SW480 (cell line): ENCODE results near the gene ITGB1.
"Not testable (repeated sequence)": the region's sequence is repeated elsewhere in the genome, so short reads cannot be mapped to it uniquely, and the experiment has no call there.

ENCODE experiments used
- DNase-seq: peaks from one replicate; pipeline ENCODE4 v3.0.0-alpha.2; 2016; ENCODE audit warnings: low spot score

Gene ITGB1

DNA sequence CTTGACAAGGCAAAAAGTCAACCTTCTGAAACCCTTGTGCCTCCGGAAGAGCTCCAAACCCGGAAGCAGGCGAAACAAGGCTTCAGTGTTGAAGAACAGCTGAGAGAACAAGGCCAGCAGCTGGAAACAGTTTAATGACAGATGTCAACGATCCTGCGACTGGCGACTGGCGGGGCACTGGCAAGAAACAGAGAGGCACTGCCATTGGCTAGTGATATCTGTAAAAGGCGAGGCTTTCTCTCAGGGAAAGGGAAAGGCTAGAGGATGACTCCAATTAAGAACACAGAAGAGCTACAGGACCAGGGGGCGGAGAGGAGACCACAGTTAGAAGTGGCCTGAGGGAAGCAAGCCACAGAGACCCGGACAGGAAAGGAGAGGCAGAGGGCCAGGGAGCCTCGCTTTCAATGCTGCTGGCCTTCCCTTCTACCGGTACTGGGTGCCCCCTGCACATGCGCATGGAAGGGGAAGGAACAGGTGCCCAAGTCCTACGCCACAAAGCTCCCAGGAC, 19.4 kb downstream of the ITGB1 start:
- DNase-seq: no peak

DNA sequence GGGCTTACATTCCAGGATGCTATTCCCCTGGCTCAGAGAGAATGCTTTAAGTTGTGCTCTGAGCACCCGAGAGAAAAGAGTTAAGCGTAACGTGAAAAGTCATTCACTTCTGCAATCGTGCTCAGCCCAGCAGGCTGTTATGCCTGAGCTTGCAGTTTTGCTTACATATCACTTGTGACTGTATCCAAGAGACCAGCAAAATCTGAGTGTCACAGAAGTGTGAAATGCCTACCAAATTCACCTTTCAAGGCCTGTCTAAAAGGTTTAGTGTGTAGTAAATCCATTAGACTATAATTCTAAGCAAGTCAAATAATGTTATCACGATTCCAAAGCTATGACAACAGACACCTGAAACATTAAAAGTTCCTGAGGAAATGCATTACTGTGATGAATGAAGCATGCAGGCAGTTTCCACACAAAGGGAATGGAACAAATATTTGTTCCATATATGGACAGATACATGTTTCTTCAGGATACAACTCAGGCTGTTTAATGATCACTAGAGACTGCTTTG, 20.1 kb downstream of the ITGB1 start:
- DNase-seq: no peak

DNA sequence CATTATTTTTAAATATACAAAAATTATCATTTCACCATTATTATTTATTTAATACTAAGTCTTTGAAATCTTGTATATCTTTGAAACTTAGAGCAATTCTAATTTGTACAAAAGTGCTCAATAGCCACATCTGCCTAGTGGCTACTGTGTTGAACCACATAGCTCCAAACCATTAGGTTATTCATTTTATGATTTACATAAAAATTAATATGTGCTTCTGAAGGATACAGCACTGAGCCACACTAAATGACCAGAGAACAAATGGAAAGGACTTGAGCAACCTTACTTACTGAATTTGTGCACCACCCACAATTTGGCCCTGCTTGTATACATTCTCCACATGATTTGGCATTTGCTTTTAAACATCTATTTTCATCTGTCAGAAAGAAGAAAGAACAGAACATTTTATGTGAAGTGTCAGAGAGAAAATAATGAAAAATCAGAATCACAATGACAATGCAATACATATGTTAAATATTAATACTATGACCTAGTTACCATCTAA, 25.8 kb downstream of the ITGB1 start:
- DNase-seq: no peak

DNA sequence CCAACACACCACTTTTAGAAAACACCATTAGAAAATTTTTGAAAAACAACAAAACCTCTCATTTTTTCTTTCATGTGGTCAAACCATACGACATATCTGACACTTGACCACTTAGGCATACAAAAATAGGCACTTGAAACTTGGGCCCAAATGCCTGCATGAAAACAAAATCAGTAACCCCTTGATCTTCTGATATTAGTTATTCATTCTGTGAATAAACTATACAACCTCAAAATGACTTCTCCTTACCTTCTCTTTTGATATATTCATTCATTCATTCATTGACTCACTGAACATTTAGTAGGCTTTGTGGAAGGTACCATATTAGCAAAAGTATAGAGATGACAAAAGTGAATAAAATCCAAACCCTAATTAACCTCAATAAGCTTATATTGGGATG, 26.4 kb downstream of the ITGB1 start:
- DNase-seq: no peak

DNA sequence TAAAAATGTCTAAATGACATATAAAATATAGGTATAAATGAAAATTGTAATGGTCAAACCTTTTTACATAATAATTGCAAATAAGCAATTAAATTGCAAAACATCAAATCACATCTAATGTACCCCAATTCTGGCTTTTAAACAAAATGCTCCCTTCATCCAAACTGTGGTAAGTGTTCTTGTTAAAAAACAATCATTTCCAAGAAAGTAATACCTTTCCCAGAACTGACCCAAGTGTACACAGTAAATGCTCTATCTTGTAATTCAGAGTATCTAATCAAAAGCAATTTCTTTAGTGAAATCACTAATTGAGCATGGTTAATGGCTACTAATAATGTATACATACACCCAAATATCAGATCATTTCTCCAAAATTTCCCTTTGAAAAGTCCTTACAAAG, 28.0 kb downstream of the ITGB1 start:
- no peak for DNase-seq

DNA sequence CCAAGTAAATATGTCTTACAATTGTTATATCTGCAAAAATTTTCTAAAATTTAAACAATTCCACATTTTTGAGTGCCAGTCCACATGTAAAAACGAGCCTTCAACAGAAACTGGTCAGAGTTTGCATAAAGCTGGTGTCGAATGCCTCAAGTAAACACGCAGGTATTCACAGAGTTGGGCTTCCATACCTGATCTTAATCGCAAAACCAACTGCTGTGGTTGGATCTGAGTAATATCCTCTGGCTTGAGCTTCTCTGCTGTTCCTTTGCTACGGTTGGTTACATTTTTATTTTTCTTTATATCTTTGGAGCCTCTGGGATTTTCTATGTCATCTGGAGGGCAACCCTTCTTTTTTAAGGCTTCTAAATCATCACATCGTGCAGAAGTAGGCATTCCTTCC, 28.4 kb downstream of the ITGB1 start:
- DNase-seq: no peak

DNA sequence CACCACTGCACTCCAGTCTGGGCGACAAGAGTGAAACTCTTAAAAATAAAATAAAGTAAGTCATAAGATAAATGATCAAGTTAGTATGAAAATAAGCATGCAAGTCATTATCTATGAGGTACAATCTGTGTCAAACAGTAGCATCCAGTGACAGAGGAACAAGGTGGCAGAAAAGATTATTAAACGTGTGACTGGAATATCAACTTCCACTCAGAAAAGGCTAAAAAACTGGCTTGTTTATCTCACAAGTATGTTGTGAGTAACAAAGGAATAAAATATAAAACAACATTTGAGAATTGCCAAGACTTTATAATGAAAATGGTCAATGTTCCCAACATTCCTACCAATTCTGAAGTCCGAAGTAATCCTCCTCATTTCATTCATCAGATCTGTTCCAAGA, 30.3 kb downstream of the ITGB1 start:
- no peak for DNase-seq

DNA sequence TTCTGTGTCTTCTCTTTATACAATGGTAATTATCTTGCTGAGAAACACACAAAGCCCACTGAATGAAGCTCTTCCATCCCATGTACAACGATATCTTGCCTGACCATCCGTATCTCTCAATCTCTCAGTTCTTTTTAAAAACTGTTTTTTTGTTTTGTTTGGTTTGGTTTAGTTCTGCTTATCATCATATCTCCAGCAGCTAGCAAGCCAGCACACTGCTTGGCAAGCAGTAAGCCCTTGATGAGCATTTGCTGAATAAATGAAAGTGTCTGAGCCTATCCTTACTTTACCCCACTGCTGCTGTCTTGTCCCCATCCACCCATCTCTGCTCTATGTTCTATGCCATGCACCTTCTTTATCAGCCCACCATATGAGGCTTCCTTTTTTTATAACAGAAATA, 34.2 kb downstream of the ITGB1 start:
- DNase-seq: no peak

DNA sequence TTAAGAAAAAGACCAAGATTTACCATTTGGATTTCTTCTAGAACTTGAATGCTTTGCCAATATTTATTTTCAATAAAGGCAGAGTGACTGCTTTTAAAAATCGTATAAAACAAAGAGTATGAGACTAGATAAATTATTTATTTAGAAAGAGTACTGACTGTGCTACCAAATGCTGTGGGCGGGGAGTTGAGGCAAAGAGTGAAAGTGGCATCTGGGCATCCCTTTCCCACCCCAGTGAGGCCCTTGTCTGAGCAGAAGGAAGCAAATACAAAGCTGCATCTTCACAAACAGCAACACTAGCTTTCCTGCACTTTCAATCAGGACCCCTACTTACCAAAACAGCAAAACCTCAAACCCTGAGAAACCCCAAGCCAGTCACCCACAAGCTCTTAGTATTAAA, 34.9 kb downstream of the ITGB1 start:
- DNase-seq: no peak

DNA sequence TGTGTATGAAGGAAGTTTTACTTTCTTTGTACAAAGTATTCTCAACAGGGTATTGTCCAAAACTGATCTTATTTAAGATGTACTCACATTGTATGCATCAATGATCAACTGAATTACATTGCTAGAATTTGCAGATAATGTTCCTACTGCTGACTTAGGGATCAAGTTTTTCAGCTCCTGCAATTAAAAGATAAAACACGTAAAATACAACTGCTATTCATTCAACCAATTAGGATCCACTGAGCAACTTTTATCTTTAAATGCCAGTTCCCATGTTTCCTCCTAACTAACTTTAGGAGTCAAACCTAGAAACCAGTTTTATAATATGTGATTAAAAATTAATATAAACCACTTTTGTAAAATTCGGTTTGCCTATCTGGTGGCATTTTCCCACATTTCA, 35.9 kb downstream of the ITGB1 start:
- no peak for DNase-seq

DNA sequence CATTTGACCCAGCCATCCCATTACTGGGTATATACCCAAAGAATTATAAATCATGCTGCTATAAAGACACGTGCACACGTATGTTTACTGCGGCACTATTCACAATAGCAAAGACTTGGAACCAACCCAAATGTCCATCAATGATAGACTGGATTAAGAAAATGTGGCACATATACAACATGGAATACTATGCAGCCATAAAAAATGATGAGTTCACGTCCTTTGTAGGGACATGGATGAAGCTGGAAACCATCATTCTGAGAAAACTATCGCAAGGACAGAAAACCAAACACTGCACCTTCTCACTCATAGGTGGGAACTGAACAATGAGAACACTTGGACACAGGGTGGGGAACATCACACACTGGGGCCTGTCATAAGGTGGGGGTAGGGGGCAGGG, 40.2 kb downstream of the ITGB1 start:
- not testable (repeated sequence) for DNase-seq

DNA sequence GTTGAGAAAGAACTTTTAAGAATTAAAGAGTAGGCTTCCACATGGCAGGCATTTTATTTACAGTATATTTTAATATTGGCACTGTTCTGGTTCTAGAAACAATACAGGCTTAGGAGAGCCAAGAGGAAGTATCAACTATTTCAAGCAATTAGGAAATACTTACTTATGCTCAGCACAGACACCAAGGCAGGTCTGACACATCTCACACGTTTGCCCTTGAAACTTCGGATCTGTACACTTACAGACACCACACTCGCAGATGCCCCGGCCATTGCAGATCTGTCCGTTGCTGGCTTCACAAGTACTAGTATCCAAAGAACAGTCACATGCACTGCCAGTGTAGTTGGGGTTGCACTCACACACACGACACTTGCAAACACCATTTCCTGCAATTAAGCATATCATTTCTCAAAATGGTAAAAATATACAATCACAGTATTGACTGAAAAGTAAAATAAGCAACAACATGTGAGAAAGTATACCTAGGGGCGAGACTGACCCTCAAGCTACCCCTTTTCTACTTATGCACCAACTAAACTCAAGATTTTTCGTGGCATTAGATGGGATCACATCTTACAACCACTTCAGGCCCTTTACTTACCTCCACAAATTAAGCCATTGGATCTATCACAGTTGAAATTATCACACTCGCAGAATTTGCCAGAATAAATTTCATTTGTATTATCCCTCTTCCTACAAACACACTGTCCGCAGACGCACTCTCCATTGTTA, 46.6 kb downstream of the ITGB1 start:
- no peak for DNase-seq

DNA sequence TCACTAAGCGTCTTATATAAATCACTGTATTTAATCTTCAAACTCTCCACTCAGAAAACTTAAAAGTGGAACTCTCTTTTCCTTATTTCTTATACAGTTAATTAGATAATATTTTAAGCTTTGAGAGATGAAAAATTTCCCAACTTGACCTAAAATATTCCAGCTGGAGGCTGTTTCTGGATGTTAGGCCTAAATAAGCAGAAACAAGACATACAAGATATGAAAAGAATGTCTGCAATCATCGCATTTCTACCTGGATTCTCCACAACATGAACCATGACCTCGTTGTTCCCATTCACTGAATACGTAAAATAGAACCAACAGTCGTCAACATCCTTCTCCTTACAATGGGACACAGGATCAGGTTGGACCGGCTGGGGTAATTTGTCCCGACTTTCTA, 48.1 kb downstream of the ITGB1 start:
- DNase-seq: not testable (repeated sequence)

DNA sequence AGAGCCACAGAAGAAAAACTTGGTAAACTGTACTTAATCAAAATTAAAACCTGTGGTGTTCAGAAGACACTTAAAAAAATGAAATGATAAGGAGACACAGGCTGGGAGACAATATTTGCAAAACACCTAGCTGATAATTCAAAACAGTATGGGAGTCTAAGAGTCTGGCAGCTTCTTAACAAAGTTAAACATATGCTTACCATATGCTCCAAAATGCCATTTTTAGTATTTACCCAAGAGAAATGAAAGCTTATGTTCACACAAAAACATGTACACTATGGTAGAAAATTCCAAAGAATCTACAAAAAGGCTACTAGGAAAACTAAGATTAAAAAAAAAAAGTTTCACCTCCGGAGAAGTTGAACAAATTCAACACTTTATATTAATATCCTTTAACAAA, 48.6 kb downstream of the ITGB1 start:
- DNase-seq: no peak

DNA sequence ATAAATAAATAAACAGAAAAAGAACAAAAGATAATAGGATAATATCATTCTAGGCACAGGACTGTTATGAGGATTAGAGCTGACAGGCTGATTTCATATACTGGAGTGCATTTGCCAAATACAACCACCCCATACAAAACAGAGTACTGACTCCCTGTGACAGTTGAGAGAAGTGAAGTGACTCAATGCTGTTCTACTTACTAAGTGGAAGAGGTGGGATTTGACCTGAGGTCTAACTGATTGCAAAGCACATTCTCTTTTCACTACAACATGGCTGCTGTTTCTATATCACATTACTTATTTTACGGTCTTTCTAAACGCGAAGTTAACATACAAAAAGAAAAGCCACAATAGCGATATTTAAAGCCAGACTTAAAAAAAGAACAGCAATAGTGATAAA, 51.4 kb downstream of the ITGB1 start:
- DNase-seq: no peak

DNA sequence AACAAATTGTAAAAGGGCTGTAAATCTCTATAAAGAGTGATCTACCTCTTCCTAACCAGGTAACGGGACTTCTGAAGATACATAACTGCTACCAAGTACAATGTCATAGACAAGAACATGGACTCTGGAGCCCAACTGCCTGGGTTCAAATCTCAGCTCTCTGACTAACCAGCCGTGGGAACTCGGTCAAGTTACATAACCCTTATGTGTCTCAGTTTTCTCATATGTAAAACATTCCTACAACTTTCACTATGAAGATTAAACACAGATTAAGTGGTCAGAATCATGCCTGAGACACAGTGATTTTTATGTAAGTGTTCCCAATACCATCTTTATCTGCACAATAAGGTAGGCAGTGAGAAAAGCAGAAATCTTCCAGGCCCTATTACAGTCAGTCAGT, 52.6 kb downstream of the ITGB1 start:
- no peak for DNase-seq

DNA sequence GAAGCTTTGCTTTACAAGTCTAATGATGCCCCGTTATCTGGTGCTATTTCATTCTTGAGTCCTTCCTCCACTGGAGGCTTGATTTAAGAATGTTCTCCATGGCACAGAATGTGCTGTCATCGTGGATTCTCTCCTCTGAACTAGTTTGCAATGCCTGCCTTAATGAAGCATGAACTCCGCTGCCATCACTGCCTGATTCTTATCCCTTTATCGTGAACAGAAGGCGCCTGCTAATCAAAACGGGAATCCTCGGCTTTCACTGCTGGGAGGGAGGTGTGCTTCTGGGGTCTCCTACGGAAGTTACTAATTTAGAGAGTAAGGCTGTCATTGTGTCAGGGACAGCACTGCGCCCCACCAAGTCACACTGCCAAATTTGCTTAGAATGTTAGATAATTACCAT, 56.2 kb downstream of the ITGB1 start:
- DNase-seq: no peak

DNA sequence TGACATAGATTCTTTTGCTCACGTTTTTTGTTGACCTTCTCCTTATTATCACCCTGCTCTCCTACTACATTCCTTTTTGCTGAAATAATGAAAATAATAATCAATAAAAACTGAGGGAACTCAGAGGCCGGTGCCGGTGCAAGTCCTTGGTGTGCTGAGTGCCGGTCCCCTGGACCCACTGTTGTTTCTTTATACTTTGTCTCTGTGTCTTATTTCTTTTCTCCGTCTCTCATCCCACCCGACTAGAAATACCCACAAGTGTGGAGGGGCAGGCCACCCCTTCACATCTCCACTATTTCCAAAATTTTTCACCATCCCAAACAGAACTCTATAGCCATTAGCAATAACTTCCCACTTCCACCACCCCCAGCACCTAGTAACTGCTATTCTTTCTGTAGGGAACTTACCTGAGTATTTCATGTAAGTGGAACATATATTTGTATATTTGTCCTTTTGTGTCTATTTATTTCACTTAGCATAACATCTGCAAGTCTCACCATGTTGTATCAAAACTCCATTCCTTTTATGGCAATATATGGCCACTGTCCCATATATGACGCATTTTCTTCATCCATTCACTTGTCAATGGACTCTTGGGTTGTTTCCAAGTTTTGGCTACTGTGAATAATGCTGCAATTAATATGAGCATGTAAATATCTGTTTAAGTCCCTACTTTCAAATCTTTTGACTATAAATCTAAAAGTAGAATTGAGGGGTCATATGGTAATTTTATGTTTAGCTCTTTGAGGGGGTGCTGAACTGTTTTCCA, 62.6 kb downstream of the ITGB1 start:
- not testable (repeated sequence) for DNase-seq

DNA sequence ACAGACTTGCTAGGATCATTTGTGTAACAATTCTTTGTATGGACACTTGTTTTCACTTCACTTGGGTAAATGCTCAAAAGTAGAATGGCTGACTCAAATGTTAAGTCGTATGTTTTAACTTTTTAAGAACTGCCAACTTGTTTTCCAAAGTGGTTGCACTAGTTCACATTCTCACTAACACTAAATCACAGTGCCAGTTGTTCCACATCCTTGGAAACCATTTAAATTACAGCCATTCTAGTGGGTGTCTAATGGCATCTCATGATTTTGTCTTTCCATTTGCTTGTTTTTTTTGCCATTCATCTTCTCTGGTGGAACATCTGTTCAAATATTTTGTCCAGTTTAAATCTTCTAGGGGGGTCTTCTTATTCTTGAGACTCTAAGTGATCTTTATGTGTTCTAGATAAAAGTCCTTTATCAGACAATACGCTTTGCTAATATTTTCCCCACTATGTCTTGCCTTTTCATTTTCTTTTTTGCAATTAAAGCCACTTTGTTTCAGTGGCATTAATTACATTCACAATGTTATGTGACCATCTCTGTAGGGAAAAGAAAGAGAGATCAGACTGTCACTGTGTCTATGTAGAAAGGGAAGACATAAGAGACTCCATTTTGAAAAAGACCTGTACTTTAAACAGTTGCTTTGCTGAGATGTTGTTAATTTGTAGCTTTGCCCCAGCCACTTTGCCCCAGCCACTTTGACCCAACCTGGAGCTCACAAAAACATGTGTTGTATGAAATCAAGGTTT, 63.9 kb downstream of the ITGB1 start:
- no peak for DNase-seq

DNA sequence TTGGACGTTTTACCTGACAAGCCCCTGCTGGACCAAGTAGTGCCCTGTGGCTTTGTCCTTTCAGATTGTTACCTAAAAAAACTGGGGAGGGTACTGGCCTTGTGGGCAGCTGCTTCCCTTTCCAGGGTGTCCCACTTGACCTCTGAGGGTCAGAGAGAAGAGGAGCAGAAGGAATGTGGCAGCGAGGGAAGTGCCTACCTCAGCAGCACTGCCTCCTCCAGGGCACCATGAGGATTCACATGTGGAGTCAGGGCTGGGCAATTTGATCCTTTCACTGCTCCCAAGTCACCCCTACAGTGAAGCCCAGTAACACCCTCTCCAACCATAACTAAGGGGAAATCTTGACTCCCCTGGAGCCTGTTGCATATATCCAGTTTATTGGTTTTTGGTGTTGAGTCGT, 64.6 kb downstream of the ITGB1 start:
- DNase-seq: no peak

DNA sequence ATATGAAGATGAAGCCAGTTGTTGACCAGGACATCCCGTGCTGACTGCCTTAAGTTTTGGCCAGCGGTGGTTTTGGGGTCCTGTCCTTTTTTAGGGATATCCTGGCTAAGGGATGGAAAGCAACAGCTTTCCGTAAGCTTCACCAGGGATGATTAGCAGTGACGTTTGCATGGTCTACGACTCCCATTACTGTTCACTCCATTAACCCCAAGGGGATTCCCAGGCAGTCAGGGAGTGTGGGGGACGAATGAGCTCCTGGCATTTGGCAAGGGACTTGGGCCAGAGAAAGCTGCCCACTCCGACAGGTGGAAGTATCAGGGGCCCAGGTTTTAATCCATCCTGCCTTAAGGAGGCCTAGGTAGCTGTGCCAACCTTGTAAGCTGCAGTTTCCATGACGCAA, 66.8 kb downstream of the ITGB1 start:
- no peak for DNase-seq

DNA sequence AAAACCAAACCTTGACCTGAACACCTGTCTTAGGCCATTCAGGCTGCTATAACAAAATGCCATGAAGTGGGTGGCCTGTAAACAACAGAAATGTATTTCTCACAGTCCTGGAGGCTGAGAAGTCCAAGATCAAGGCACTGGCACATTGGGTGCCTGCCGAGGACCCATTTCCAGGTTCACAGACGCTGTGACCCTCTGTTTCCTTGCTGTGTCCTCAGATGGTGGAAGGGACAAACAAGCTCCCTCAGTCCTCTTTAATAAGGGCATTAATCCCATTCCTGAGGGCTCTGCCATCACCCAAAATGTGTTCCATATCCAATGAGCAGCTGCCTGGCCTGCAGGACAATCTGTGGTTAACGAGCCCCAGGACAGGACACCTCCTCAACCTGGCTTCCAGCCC, 67.6 kb downstream of the ITGB1 start:
- no peak for DNase-seq
